Lung (tissue), 12 donors: ENCODE data around the gene GAB3. TPM values are rescaled to one million over a fixed set of nuclear protein-coding genes. Genes with fewer than 3 reads are reported as not detected.

ENCODE experiments used
- ATAC-seq: fragments of 200-7000 bp; cut with Tn5 transposase; one replicate; pipeline ENCODE4 v1.9.1; 2020; ENCODE audit warnings: moderate number of reproducible peaks; ENCODE audit not compliant: insufficient read depth, low FRiP score
- DNase-seq, 3 donors: peaks; one replicate each; pipeline ENCODE4 v3.0.0-alpha.2; 2013 to 2017
- H3K27ac ChIP-seq, 2 donors: one replicate each; pipeline ENCODE4 v1.5.1; 2013; ENCODE audit warnings: mild to moderate bottlenecking in 2 of 2, moderate library complexity in 2 of 2, control low read depth in 1 of 2, inconsistent platforms in 1 of 2, low read depth in 1 of 2, low read length in 1 of 2
- H3K27me3 ChIP-seq, 3 donors: one replicate each; pipeline ENCODE4 v1.5.1; 2013; ENCODE audit warnings: low read length in 2 of 3; ENCODE audit not compliant: control insufficient read depth in 3 of 3, insufficient read depth in 3 of 3
- H3K36me3 ChIP-seq, 4 donors: one replicate each; pipeline ENCODE4 v1.5.1; 2013; ENCODE audit warnings: low read length in 4 of 4, mild to moderate bottlenecking in 1 of 4, moderate library complexity in 1 of 4; ENCODE audit not compliant: control insufficient read depth in 4 of 4, insufficient read depth in 4 of 4
- H3K4me1 ChIP-seq, 5 donors: one replicate each; pipeline ENCODE4 v1.5.1; 2013; ENCODE audit warnings: low read length in 5 of 5, mild to moderate bottlenecking in 2 of 5, moderate library complexity in 1 of 5; ENCODE audit not compliant: control insufficient read depth in 5 of 5, insufficient read depth in 5 of 5
- H3K4me3 ChIP-seq: one replicate; pipeline ENCODE4 v1.5.1; 2013; ENCODE audit warnings: mild to moderate bottlenecking, control low read depth, moderate library complexity
- H3K9ac ChIP-seq, 2 donors: one replicate each; pipeline ENCODE4 v1.5.1; 2013; ENCODE audit warnings: low read length in 2 of 2, control low read depth in 1 of 2; ENCODE audit not compliant: insufficient read depth in 1 of 2
- H3K9me3 ChIP-seq, 4 donors: one replicate each; pipeline ENCODE4 v1.5.1; 2013; ENCODE audit warnings: low read length in 3 of 4, mild to moderate bottlenecking in 1 of 4, moderate library complexity in 1 of 4; ENCODE audit not compliant: control insufficient read depth in 4 of 4, insufficient read depth in 3 of 4
- CTCF ChIP-seq: IDR thresholded peaks from 2 replicates; pipeline ENCODE4 v1.5.1; 2012; ENCODE audit warnings: mild to moderate bottlenecking; ENCODE audit errors: control extremely low read depth, extremely low read depth
- WGBS, 2 donors: extraction: QIAGEN DNeasy Blood & Tissue Kit; methylation state at CpG; one replicate each; pipeline ENCODE4 v1.1.7; 2013; 5-methylcytosine and 5-hydroxymethylcytosine counted together
- polyA plus RNA-seq, 2 donors: library from polyadenylated mRNA; stranded (reverse); fragments of 200-250 nt; gene quantifications; one replicate each; pipeline ENCODE4 v1.2.1, GENCODE V29; 2013
- total RNA-seq, 2 donors: library from RNA; depleted of rRNA in 1 of 2; stranded (reverse); fragments of >200 nt in 1 of 2; gene quantifications; one replicate each; pipeline ENCODE4 v1.2.1, GENCODE V29; 2014 to 2021
- donor health status: control.
- donor health status: control.
- donor health status: Bipolar disorder and iron deficiency.
- donor health status: healthy.
- donor health status: DM: yes; HTN: yes; CAD: no.

GAB3 gene
- total and polyA plus RNA-seq, 4 donors = 4.4 to 12.8 (median 10.2) TPM

- H3K27me3 ChIP-seq = no peaks in the 10 kb centered on the region
- DNase-seq = no peak
- no peaks in the 10 kb centered on the region for H3K9me3 ChIP-seq
- H3K36me3 ChIP-seq = peaks cover 0 to 3% (median 0%) of the 10 kb centered on the region in 4 donors
- H3K27ac ChIP-seq = no peak overlapping the region
- no peak overlapping the region for H3K4me3 ChIP-seq
- 74 to 85% methylated on average over 4 of the region's 4 CpGs for WGBS, 2 donors
- TF ChIP-seq CTCF = no peak
- no peak for ATAC-seq
- no peaks in the 10 kb centered on the region for H3K4me1 ChIP-seq
- H3K9ac ChIP-seq = no peak overlapping the region
Observed at GRCh38 chrX:154791467-154791866, 40.6 kb upstream of the GAB3 start.

DNA sequence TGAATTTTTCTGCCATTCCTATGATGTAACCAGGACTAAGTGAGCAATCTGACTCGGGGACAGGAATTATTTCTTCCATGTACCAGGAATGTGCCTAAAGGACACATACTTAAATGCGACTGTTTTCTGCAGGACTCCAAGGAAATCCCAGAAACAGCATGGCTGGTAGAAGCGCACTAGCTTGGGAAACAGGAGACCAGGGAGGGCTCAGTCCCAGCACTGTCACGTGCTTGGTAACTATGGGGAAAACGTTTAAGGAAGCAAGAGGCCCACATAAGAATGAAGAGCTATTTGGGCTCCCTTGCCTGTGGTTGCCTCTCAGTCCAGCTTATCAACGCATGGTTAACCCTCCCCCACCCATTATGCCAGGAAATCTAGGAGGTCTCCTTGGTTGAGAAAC lies 34.8 kb upstream of the GAB3 start:
- no peak for TF ChIP-seq CTCF
- no peaks in the 10 kb centered on the region for H3K27me3 ChIP-seq
- DNase-seq = peak in 1 of 3 donors; percentile 8
- WGBS, 2 donors = 41 to 56% methylated on average over 6 of the region's 6 CpGs
- no peak overlapping the region for H3K9ac ChIP-seq
- no peak overlapping the region for H3K27ac ChIP-seq
- no peaks in the 10 kb centered on the region for H3K9me3 ChIP-seq
- peaks cover 0 to 3% (median under 1%) of the 10 kb centered on the region in 4 donors for H3K36me3 ChIP-seq
- ATAC-seq = no peak
- H3K4me1 ChIP-seq = no peaks in the 10 kb centered on the region
- no peak overlapping the region for H3K4me3 ChIP-seq

- no peaks in the 10 kb centered on the region for H3K4me1 ChIP-seq
- H3K9ac ChIP-seq = no peak overlapping the region
- no peaks in the 10 kb centered on the region for H3K9me3 ChIP-seq
- peaks cover 0 to 3% (median 0%) of the 10 kb centered on the region in 4 donors for H3K36me3 ChIP-seq
- WGBS, 2 donors = 47 to 71% methylated on average over 13 of the region's 13 CpGs
- H3K4me3 ChIP-seq = no peak overlapping the region
- H3K27ac ChIP-seq = no peak overlapping the region
- TF ChIP-seq CTCF = no peak
- no peak for DNase-seq
- no peak for ATAC-seq
- no peaks in the 10 kb centered on the region for H3K27me3 ChIP-seq
Observed at GRCh38 chrX:154784149-154784995, 33.5 kb upstream of the GAB3 start.
